Type B pancreatic cell (in vitro differentiated cells): Measurements from ENCODE around the gene CD244. TPM values are rescaled to one million over a fixed set of nuclear protein-coding genes. Genes with fewer than 3 reads are reported as not detected.

Source experiments
- DNase-seq: peaks from one replicate; pipeline ENCODE4 v3.0.0; 2021; ENCODE audit warnings: mixed read lengths; ENCODE audit not compliant: unreplicated experiment; ENCODE audit errors: extremely low spot score
- H3K27ac Mint-ChIP-seq: 2 replicates; pipeline ENCODE4 v1.8.0; 2021; ENCODE audit warnings: mild to moderate bottlenecking, mixed read lengths
- H3K27me3 Mint-ChIP-seq: 2 replicates; pipeline ENCODE4 v1.8.0; 2021; ENCODE audit warnings: mixed read lengths
- H3K36me3 Mint-ChIP-seq: 2 replicates; pipeline ENCODE4 v1.8.0; 2021; ENCODE audit warnings: mixed read lengths
- H3K4me1 Mint-ChIP-seq: one replicate; pipeline ENCODE4 v1.8.0; 2021; ENCODE audit warnings: mixed read lengths; ENCODE audit not compliant: unreplicated experiment
- H3K4me3 Mint-ChIP-seq: 2 replicates; pipeline ENCODE4 v1.8.0; 2021; ENCODE audit warnings: mild to moderate bottlenecking, mixed read lengths
- H3K9me3 Mint-ChIP-seq: 2 replicates; pipeline ENCODE4 v1.8.0; 2021; ENCODE audit warnings: mixed read lengths
- total RNA-seq: library from RNA; stranded (reverse); gene quantifications from 2 replicates; pipeline ENCODE4 v1.2.1, GENCODE V29; 2021; ENCODE audit warnings: low replicate concordance
- TF ChIP-seq, protein P1 (sequence below): fragments of 200-600 bp; sonication (generic); conservative IDR thresholded peaks from 2 replicates; pipeline ENCODE4 v1.5.0; 2021; ENCODE audit warnings: antibody characterized with exemption, mild to moderate bottlenecking

The CD244 gene
- total RNA-seq, 1 donor from 2014 or later, result 0.56 TPM

DNA sequence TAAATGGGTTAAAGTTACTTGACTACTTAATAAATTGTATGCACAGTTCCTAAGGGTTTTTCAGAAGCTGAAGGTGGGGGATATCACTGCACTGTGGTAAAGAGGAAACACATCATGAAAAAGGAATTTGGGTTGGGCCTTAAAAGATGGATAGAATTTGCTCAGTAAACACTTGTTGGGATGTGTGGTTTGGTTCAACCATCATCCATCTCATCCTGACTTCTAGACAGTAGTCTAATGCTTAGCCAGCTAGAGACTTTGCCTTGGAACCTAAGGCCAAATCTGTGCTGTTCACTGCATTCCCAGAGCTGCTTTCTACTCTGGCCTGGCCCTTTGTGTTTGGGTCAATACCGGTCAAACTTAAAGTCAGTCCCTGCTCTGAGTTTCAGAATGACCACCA lies 36.1 kb downstream of the CD244 start:
- no peak overlapping the region for H3K4me3 Mint-ChIP-seq
- no peak for DNase-seq
- TF ChIP-seq, protein P1, sequence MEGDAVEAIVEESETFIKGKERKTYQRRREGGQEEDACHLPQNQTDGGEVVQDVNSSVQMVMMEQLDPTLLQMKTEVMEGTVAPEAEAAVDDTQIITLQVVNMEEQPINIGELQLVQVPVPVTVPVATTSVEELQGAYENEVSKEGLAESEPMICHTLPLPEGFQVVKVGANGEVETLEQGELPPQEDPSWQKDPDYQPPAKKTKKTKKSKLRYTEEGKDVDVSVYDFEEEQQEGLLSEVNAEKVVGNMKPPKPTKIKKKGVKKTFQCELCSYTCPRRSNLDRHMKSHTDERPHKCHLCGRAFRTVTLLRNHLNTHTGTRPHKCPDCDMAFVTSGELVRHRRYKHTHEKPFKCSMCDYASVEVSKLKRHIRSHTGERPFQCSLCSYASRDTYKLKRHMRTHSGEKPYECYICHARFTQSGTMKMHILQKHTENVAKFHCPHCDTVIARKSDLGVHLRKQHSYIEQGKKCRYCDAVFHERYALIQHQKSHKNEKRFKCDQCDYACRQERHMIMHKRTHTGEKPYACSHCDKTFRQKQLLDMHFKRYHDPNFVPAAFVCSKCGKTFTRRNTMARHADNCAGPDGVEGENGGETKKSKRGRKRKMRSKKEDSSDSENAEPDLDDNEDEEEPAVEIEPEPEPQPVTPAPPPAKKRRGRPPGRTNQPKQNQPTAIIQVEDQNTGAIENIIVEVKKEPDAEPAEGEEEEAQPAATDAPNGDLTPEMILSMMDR, result no peak
- peaks cover 6% of the 10 kb centered on the region for H3K4me1 Mint-ChIP-seq
- H3K36me3 Mint-ChIP-seq, result no peaks in the 10 kb centered on the region
- H3K27me3 Mint-ChIP-seq, result peaks cover 6% of the 10 kb centered on the region
- peaks cover 5% of the 10 kb centered on the region for H3K9me3 Mint-ChIP-seq
- H3K27ac Mint-ChIP-seq, result peak overlapping the region; percentile 77

DNA sequence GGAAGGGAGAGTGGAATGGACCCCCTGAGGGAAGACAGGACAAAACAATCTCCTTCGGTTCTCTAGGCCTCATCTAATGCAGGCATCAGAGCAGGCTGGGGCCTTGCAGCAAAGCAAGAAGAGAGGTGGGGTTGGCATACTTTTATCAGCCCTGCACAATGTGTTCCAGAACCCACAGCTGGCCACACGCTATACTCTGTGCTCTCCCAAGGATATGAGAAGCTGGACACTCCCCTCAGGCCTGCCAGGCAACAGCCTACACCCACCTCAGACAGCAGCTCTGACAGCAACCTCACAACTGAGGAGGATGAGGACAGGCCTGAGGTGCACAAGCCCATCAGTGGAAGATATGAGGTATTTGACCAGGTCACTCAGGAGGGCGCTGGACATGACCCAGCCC lies 39.4 kb downstream of the CD244 start:
- H3K4me3 Mint-ChIP-seq, result no peak overlapping the region
- peaks cover 9% of the 10 kb centered on the region for H3K4me1 Mint-ChIP-seq
- no peak for DNase-seq
- TF ChIP-seq, protein P1, result no peak
- peaks cover 5% of the 10 kb centered on the region for H3K9me3 Mint-ChIP-seq
- no peak overlapping the region for H3K27ac Mint-ChIP-seq
- H3K27me3 Mint-ChIP-seq, result peaks cover 3% of the 10 kb centered on the region
- H3K36me3 Mint-ChIP-seq, result no peaks in the 10 kb centered on the region

DNA sequence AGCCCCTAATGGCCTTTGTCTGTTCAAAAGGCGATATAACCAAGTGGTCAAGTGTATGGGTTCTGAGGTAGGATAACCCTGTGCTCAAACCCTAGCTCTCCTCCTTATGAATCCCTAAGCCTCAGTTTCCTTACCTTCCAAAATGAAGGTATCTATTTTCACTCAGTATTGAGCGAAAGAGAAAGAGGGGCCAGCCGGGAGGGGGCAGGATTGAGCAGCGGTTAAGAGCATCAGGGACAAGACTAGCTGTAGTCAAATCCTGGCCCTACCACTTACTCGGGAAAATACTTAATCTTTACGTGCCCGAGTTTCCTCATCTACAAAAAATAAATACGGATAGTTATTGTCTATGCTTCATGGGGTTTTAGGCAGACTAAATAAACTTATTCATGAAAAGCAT lies 41.1 kb downstream of the CD244 start:
- no peak overlapping the region for H3K4me3 Mint-ChIP-seq
- TF ChIP-seq, protein P1, result peak; percentile 35
- peaks cover 10% of the 10 kb centered on the region for H3K4me1 Mint-ChIP-seq
- peaks cover 5% of the 10 kb centered on the region for H3K27me3 Mint-ChIP-seq
- H3K36me3 Mint-ChIP-seq, result no peaks in the 10 kb centered on the region
- no peak overlapping the region for H3K27ac Mint-ChIP-seq
- no peak for DNase-seq
- peaks cover 4% of the 10 kb centered on the region for H3K9me3 Mint-ChIP-seq

DNA sequence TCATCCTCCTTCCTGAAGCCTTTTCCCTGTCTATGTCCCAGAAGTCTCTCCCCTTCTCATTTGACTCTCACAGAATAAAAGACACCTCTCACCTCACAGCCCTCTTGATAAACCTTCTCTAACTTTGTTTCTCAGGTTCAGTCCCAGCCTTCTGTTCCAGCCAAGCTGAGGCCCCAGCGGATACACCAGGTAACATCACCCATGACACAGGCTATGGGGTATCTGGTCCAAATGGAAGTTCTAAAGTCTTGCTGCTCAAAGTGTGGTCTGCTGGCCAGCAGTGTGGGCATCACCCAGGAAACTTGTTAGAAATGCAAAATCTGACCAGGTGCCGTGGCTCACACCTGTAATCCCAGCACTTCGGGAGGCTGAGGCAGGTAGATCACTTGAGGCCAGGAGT lies 43.5 kb downstream of the CD244 start:
- H3K4me3 Mint-ChIP-seq, result no peak overlapping the region
- no peaks in the 10 kb centered on the region for H3K9me3 Mint-ChIP-seq
- H3K4me1 Mint-ChIP-seq, result peaks cover 7% of the 10 kb centered on the region
- H3K36me3 Mint-ChIP-seq, result no peaks in the 10 kb centered on the region
- H3K27ac Mint-ChIP-seq, result no peak overlapping the region
- no peak for DNase-seq
- TF ChIP-seq, protein P1, result no peak
- peaks cover 5% of the 10 kb centered on the region for H3K27me3 Mint-ChIP-seq

DNA sequence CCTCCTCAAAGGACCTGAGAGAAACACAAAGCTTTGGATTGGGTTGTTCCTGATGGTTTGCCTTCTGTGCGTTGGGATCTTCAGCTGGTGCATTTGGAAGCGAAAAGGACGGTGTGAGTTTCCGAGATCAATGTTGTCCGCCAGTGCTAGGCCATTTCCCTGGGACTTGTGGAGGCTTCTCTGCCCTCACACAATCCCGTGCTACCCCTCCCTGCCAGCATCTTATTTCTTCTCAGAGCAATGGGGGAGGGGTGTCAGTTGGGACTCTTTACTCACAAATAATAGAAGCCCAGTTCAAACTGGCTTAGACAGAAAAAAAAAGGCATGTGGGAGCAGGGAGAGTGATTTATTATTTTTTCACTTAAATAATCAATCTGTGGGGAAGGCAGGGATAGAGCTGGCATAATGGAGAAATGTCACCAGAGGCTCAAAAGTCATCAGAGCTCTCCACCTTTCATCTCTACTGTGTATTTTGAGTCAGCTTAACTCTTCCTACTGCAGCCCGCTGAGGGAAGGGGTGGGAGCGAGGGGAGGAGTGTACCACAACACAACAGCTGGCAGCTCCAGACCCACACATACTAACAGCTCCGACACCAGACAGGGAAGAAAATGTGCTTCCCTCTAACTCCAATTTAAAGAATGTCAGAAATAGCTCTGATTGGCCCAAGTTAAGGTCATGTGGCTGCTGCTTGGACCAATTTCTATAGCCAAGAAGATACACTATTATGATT lies 44.3 kb downstream of the CD244 start:
- H3K9me3 Mint-ChIP-seq, result no peaks in the 10 kb centered on the region
- peaks cover 7% of the 10 kb centered on the region for H3K4me1 Mint-ChIP-seq
- no peak for DNase-seq
- TF ChIP-seq, protein P1, result no peak
- H3K36me3 Mint-ChIP-seq, result no peaks in the 10 kb centered on the region
- no peak overlapping the region for H3K4me3 Mint-ChIP-seq
- peak overlapping the region; percentile 25 for H3K27ac Mint-ChIP-seq
- H3K27me3 Mint-ChIP-seq, result peaks cover 5% of the 10 kb centered on the region
